Skeletal muscle satellite cell (primary cell): Measurements from ENCODE around the gene CTNNBL1.

Source experiments
- H3K27me3 ChIP-seq: 2 replicates; pipeline ENCODE4 v1.7.0; 2013; ENCODE audit warnings: low read length; ENCODE audit not compliant: control insufficient read depth, insufficient read depth
- H3K36me3 ChIP-seq: 2 replicates; pipeline ENCODE4 v1.7.0; 2013; ENCODE audit warnings: mild to moderate bottlenecking, control low read depth, low read length; ENCODE audit not compliant: insufficient read depth
- H3K4me1 ChIP-seq: 2 replicates; pipeline ENCODE4 v1.7.0; 2013; ENCODE audit warnings: low read length; ENCODE audit not compliant: control insufficient read depth, insufficient read depth
- H3K4me2 ChIP-seq: 2 replicates; pipeline ENCODE4 v1.7.0; 2013; ENCODE audit warnings: mild to moderate bottlenecking, low read length
- H3K4me3 ChIP-seq: 2 replicates; pipeline ENCODE4 v1.7.0; 2013; ENCODE audit warnings: low read length
- H3K9ac ChIP-seq: 2 replicates; pipeline ENCODE4 v1.7.0; 2013; ENCODE audit warnings: mild to moderate bottlenecking, low read depth, low read length, moderate library complexity
- H3K9me3 ChIP-seq: replicated peaks from 2 replicates; pipeline ENCODE4 v1.7.0; 2013; ENCODE audit warnings: mild to moderate bottlenecking, control low read depth, low read length

The CTNNBL1 gene

DNA sequence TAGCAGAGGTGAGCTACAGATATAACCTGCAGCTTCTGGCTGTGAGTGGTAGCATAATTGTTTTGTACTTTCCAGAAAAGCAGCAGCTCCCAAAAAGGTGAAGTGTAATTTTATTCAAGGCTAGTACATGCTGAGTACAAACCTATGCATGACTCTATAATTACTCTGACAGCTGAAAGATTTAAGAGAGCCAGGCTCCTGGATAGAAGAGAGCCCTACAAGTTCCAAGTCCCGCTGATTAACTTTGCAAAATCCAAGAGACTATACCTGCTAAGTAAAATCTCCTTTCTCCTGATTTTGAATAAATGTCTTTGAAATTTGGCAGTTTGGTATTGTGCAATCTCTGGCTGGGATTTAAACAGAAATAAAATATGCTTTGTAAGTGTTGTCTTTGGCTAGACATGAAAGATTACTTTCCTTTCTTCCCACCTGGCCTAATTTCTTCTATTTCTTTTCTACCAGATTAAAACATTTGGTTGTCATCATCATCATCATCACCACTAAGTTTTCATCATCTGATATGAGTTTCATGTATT lies 79.5 kb downstream of the CTNNBL1 start:
- no peak overlapping the region for H3K4me3 ChIP-seq
- H3K27me3 ChIP-seq = no peaks in the 10 kb centered on the region
- peaks cover 11% of the 10 kb centered on the region for H3K36me3 ChIP-seq
- no peak overlapping the region for H3K9ac ChIP-seq
- H3K9me3 ChIP-seq = no peaks in the 10 kb centered on the region
- no peaks in the 10 kb centered on the region for H3K4me1 ChIP-seq
- no peak overlapping the region for H3K4me2 ChIP-seq

DNA sequence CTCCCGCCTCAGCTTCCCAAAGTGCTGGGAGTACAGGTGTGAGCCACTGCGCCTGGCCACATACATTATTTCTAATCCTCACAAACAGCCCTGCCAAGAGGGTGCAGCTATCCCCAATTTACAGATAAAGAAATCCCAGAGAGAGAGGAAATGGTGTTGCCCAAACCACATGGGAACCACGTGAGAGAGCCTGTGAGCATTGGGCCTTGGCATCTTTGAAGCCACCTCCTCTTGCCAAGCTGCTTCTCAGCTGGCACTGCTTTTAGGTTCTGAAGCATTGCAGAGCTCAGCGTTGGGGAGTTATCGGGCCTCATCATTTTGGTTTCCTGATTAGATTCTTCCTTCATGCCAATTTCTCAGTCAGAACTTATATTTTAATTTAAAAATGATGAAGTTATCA lies 80.3 kb downstream of the CTNNBL1 start:
- Histone ChIP-seq H3K27me3 (no peaks in the 10 kb centered on the region), H3K4me2 (no peak overlapping the region), H3K4me3 (no peak overlapping the region), H3K36me3 (peaks cover 11% of the 10 kb centered on the region), H3K4me1 (no peaks in the 10 kb centered on the region), H3K9ac (no peak overlapping the region), H3K9me3 (no peaks in the 10 kb centered on the region)

DNA sequence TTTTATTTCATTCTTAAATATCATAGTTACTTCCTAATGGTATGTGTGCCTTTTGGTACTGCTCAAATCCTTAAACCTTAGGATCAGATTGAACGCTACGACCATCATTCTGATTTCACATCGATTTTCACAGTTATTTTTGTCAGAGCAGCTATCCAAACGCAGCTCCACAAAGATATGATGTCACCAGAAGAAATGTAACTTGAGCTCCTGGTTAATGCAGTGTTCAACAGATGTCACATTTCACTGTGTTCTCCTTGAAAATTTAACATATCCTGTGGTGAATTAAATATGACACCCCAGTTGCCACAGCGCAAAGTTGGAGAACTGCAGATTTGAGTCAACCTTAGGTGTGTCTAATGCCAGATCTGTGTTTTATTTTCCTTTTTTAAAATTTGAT lies 81.4 kb downstream of the CTNNBL1 start:
- Histone ChIP-seq H3K9ac (no peak overlapping the region), H3K27me3 (no peaks in the 10 kb centered on the region), H3K9me3 (no peaks in the 10 kb centered on the region), H3K4me1 (no peaks in the 10 kb centered on the region), H3K36me3 (peaks cover 6% of the 10 kb centered on the region), H3K4me3 (no peak overlapping the region), H3K4me2 (no peak overlapping the region)

DNA sequence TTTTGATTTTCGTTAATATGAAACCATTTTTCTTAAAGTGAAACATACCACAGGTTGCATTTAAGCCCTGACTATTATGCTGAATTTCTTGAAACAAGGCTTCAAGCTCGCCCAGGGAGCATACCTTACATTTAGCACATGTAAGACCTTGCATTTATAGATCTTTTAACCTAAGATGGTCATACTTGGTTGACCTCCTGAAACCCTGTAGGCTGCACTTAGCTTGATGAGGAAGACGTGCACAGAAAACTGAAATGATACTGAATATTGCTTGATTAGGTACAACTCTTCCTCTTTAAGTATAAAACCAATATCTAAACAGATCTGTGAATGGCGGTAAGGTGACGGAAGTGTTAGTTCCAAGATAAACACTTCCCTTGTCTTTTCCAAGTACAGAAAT lies 82.2 kb downstream of the CTNNBL1 start:
- Histone ChIP-seq H3K9ac (no peak overlapping the region), H3K4me3 (no peak overlapping the region), H3K36me3 (peaks cover 9% of the 10 kb centered on the region), H3K9me3 (no peaks in the 10 kb centered on the region), H3K4me2 (no peak overlapping the region), H3K4me1 (no peaks in the 10 kb centered on the region), H3K27me3 (no peaks in the 10 kb centered on the region)

DNA sequence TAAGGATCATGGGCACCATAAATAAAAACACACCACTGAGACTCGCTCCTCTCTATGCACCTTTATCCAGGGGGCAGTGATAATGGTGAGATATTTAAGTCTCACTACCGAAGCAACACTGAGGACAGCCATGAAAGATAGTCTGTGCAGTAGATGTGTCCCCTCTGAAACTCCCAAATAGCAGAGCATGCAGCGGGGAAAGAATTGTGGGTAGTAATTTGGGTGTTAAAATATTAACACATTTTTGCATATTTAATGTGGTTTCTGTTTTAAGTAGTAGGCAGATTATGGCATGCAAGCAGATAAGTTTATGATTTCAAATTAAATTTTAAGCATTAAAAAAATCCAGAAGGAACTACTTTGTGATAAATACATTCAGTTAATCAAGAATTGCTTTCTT lies 82.7 kb downstream of the CTNNBL1 start:
- no peak overlapping the region for H3K9ac ChIP-seq
- no peak overlapping the region for H3K4me3 ChIP-seq
- H3K36me3 ChIP-seq = peaks cover 9% of the 10 kb centered on the region
- no peaks in the 10 kb centered on the region for H3K4me1 ChIP-seq
- no peaks in the 10 kb centered on the region for H3K9me3 ChIP-seq
- H3K27me3 ChIP-seq = no peaks in the 10 kb centered on the region
- H3K4me2 ChIP-seq = no peak overlapping the region

DNA sequence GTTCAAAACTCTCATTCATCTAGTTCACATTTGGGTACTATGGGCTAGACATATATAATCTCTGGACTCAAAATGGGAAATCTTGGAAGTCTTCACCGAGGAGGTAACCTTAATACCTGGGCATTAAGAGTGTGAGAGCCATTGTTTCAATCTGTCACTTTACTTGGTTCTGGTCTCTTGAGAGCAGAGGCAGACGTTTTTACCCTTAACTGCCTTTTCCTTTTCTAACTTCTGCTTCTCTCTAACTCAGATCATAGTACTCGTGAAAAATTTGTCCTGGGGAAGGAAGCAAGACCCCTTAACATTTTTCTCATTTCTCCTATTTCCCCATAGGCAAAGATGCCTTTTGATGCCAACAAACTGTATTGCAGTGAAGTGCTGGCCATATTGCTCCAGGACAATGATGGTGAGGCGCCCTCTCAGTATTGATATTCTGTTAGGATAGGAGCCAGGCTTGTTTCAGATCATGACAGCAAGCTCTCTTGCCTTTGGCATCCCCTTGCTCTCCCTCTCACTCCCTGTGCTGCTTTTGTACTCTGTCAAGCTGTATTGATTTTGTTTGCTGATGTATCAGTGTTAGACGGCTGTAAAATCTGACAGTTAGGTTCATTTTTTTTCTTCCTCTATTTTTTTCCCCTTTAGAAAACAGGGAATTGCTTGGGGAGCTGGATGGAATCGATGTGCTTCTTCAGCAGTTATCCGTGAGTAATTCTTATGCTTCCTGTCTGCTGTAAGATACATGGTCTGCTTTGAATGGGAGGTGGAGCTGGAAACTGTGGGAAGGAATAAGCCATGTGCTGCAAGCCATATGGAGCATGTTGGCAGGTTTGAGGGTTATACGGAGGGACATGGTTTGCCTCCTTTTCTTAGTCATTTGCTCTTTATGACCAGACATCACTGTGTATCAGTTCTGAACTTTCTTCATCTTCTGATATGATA lies 83.5 kb downstream of the CTNNBL1 start:
- no peak overlapping the region for H3K9ac ChIP-seq
- H3K4me2 ChIP-seq = no peak overlapping the region
- H3K27me3 ChIP-seq = no peaks in the 10 kb centered on the region
- peaks cover 9% of the 10 kb centered on the region for H3K36me3 ChIP-seq
- H3K9me3 ChIP-seq = no peaks in the 10 kb centered on the region
- H3K4me3 ChIP-seq = no peak overlapping the region
- no peaks in the 10 kb centered on the region for H3K4me1 ChIP-seq

DNA sequence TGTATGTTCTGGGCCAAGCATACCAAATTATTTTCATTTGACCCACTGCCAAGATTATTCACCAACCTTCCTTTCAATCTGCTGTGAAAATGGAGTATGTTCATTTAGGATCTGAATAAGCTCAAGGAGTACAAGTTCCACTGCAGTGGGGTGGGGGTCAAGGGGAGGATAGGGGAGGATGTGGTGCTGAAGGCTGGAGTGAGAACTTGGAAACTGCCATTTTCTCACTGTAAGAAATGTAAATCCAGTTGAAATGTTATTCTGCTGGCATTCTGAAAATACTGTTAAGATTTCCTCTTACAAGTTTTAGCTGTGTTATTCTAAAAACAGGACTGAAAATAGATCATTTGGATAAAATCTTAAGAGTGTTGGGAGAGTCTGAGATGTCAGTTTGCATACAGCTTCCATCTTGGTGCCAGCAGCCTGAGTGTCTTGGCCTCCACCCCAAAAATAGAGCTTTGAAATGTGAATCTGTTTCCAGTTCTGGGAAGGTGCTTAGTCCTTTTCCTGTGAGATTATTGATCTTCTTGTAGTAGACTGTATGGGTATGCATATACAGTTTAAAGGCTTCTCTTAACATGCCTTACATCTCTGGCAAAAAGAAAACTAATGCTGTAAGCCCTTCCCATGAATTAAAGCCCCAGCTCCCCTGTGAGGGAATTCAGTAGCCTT lies 84.3 kb downstream of the CTNNBL1 start:
- Histone ChIP-seq H3K36me3 (peaks cover 11% of the 10 kb centered on the region), H3K4me3 (no peak overlapping the region), H3K9me3 (no peaks in the 10 kb centered on the region), H3K27me3 (no peaks in the 10 kb centered on the region), H3K4me2 (no peak overlapping the region), H3K9ac (no peak overlapping the region), H3K4me1 (no peaks in the 10 kb centered on the region)

DNA sequence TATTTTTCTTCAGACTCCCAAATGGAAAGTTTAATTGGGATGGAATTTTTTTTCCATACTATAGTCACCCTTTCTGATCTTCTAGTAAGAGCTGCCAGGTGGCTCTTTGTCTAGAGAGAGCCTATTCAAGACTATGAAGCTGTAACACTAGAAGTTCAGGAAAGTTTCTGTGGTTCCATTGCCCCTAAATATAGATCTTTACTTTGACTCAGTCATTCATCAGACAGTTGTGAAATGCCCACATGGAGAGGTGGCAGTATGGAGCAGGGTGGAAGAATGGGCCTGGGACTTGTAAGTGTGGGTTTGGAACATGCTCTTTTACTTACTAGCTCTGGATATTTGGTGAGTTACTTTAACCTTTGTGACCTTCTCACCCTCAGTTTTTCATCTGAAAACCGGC lies 87.8 kb downstream of the CTNNBL1 start:
- no peak overlapping the region for H3K4me2 ChIP-seq
- H3K36me3 ChIP-seq = peaks cover 11% of the 10 kb centered on the region
- no peaks in the 10 kb centered on the region for H3K4me1 ChIP-seq
- H3K9me3 ChIP-seq = no peaks in the 10 kb centered on the region
- H3K27me3 ChIP-seq = no peaks in the 10 kb centered on the region
- no peak overlapping the region for H3K9ac ChIP-seq
- no peak overlapping the region for H3K4me3 ChIP-seq

DNA sequence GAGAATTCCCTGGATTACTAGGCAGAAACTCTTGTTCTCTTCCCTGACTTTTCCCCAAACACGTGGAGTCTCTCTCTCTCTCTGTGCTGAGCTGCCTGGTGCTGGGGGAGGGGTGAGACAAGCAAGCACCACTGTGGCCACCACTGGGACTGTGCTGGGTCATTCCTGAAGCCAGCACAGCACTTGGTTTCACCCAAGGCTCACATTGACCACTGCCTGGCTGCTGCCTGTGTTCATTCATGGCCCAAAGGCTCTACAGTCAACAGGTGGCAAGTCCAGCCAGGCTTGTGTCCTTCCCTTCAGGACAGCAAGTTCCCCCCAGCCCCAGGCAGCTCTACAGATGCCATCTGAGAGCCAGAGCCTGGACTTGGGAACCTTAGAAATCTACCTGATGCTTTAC lies 92.2 kb downstream of the CTNNBL1 start:
- Histone ChIP-seq H3K36me3 (peaks cover 18% of the 10 kb centered on the region), H3K4me1 (no peaks in the 10 kb centered on the region), H3K9ac (no peak overlapping the region), H3K27me3 (no peaks in the 10 kb centered on the region), H3K9me3 (no peaks in the 10 kb centered on the region), H3K4me2 (no peak overlapping the region), H3K4me3 (no peak overlapping the region)

DNA sequence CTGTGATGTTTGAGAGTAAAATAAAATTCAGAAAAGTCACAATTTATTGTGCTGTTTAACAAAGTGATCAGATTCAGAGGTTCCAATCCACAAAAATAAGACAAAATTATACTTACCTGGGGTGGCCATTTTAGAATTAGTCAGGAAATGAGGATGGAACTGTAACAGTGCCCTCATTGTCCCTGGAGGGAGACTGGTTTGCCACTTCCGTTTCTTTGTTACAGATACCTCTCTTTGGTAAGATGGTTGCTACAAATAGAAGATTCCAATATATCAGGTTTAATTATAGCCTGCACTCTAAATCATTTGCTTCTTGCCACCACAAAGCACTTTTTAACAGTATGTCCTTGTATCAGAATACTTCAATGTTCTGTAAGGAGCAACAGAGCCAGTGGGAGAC lies 95.6 kb downstream of the CTNNBL1 start:
- Histone ChIP-seq H3K4me3 (no peak overlapping the region), H3K9me3 (no peaks in the 10 kb centered on the region), H3K27me3 (no peaks in the 10 kb centered on the region), H3K4me2 (no peak overlapping the region), H3K4me1 (no peaks in the 10 kb centered on the region), H3K36me3 (peaks cover 16% of the 10 kb centered on the region), H3K9ac (no peak overlapping the region)

DNA sequence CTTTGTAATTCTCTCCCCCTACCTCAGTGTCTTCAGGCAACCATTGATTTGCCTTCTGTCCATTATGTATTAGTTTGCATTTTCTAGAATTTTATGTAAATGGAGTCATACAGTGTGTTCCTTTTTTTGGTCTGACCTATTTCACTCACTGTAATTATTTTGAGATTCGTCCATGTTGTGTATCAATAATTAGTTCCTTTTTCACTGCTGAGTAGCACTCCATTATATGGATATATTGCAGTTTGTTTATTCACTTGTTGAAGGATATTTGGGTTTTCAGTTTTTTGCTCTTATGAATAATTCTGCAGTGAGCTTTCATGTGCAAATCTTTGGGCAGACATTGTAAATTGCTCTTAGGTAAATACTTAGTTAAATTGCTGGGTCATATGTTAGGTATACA lies 97.1 kb downstream of the CTNNBL1 start:
- H3K9me3 ChIP-seq = no peaks in the 10 kb centered on the region
- H3K4me1 ChIP-seq = no peaks in the 10 kb centered on the region
- H3K9ac ChIP-seq = no peak overlapping the region
- no peak overlapping the region for H3K4me3 ChIP-seq
- no peak overlapping the region for H3K4me2 ChIP-seq
- H3K36me3 ChIP-seq = peaks cover 16% of the 10 kb centered on the region
- H3K27me3 ChIP-seq = no peaks in the 10 kb centered on the region
